BLaER1 treated with 17β-estradiol and CSF1 and Interleukin-3, amounts not matched to agents 10 nM and 100 nM (cell line): ENCODE data around the gene BANP.
"Not testable (repeated sequence)": the region's sequence is repeated elsewhere in the genome, so short reads cannot be mapped to it uniquely, and the experiment has no call there.

Experiments used
- H3K27ac ChIP-seq, 11 experiments: shearing (Covaris generic); formaldehyde crosslinking; 2 replicates each; pipeline ENCODE4 v1.8.1; 2022
- H3K27me3 ChIP-seq, 11 experiments: shearing (Covaris generic); formaldehyde crosslinking; 2 replicates each; pipeline ENCODE4 v1.8.1; 2022
- H3K36me3 ChIP-seq, 11 experiments: shearing (Covaris generic); formaldehyde crosslinking; 2 replicates each; pipeline ENCODE4 v1.8.1; 2022
- H3K4me1 ChIP-seq, 10 experiments: shearing (Covaris generic); formaldehyde crosslinking; 2 replicates each; pipeline ENCODE4 v1.8.1; 2022
- H3K4me2 ChIP-seq, 11 experiments: shearing (Covaris generic); formaldehyde crosslinking; 2 replicates each; pipeline ENCODE4 v1.8.1; 2022
- H3K4me3 ChIP-seq, 10 experiments: shearing (Covaris generic); formaldehyde crosslinking; 2 replicates each; pipeline ENCODE4 v1.8.1; 2022
- H3K9ac ChIP-seq, 11 experiments: shearing (Covaris generic); formaldehyde crosslinking; 2 replicates each; pipeline ENCODE4 v1.8.1; 2022
- H3K9me3 ChIP-seq, 11 experiments: shearing (Covaris generic); formaldehyde crosslinking; replicated peaks in 1 of 11; 2 replicates each; pipeline ENCODE4 v1.8.1; 2022
- H4K20me1 ChIP-seq, 11 experiments: shearing (Covaris generic); formaldehyde crosslinking; 2 replicates each; pipeline ENCODE4 v1.8.1; 2022
- Cebpa-rat ChIP-seq, 11 experiments: shearing (Covaris generic); IDR thresholded peaks; 2 replicates each; pipeline ENCODE4 v1.8.1; 2022

The BANP gene

DNA sequence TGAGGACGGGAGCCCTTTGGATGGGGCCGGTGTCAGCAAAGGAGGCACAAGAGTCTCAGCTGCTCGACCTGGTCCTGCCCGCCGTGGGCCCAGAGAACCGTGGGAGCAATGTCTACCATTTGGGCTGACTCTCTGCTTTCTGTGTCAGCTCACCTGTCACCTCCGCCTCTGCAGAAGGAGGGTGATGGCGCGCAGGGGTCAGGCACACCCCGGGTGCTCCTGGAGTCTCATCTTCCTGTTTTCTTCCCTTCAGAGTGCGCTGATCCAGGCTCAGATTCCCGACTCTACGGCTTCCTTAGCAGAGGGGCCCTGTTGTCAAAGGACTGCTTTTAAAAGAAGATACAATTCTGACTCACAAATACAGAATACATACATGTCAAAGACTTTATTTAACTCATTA lies 167.1 kb downstream of the BANP start:
- peak overlapping the region in 10 of 11 experiments; percentile 10 to 92 (median 72); a peak in 19 of 22 replicates for H3K4me2 ChIP-seq
- TF ChIP-seq Cebpa-rat (IDR thresholded peaks at IDR 0.05): no peak

DNA sequence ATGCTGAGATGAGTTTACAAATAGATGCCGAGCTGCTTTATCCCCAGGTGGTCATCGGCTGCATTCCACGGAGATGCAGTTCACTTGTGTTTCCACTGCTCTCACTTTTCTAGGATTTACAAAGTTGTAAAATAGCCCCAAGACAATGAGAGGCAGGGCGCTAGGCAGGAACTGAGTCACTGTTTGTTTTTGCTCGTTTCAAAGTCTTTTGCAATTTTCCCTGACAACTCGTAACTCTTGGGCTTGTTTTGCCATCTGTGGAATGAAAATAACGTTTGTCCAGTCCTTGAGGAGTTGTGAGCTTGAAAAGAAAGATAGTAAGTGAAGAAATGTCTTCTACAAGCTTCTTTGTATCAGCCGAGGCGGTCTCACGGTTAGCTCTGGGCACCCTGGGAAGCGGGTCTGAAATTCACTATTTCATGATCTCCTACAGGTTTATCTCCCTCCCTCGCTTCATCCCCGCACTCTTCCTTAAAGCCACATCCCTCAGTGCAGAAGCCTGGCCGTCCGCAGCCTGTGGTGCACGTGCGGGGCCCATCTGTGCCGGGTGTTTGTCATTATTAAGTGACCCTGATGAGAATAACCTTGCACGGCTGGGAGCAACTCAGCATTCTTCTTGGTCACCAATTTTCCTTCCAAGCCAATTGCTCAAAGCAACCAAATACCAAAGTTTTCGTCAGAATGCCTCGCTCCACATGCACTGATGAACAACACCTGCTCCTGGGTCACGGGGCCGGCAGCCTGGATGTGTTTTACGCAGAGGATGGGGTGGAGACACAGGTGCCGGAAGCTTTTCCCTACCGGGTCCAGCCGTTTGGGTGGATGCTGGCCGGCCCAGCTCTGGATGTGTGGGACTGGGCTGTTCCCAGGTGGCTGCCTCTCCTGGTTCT lies 167.9 kb downstream of the BANP start:
- H3K9me3 ChIP-seq, H4K20me1 ChIP-seq, H3K36me3 ChIP-seq, H3K4me3 ChIP-seq: not testable (repeated sequence)
- peak overlapping the region in 9 of 11 experiments; percentile 16 to 83 (median 67); a peak in 16 of 22 replicates for H3K27ac ChIP-seq
- H3K27me3 ChIP-seq: peaks cover 0 to 23% (median 6%) of the 10 kb centered on the region in 11 experiments; a peak in 10 of 22 replicates
- H3K4me1 ChIP-seq: peaks cover 35 to 64% (median 56%) of the 10 kb centered on the region in 10 experiments
- peak overlapping the region in 10 of 11 experiments; percentile 10 to 92 (median 72); a peak in 19 of 22 replicates for H3K4me2 ChIP-seq
- peak in 6 of 11 experiments; percentile 35 to 77 (median 70); a peak in 9 of 22 replicates for TF ChIP-seq Cebpa-rat (IDR thresholded peaks at IDR 0.05)
- H3K9ac ChIP-seq: peak overlapping the region in 7 of 11 experiments; percentile 11 to 63 (median 43); a peak in 9 of 22 replicates

More for the DNA sequence above, 167.1 kb downstream of the BANP start:
- no peaks in the 10 kb centered on the region for H3K36me3 ChIP-seq
- H3K9ac ChIP-seq: peak overlapping the region in 5 of 11 experiments; percentile 18 to 63 (median 41); a peak in 7 of 22 replicates
- no peaks in the 10 kb centered on the region for H4K20me1 ChIP-seq
- no peaks in the 10 kb centered on the region for H3K9me3 ChIP-seq
- no peak overlapping the region for H3K4me3 ChIP-seq
- peaks cover 43 to 71% (median 63%) of the 10 kb centered on the region in 10 experiments for H3K4me1 ChIP-seq
- peak overlapping the region in 9 of 11 experiments; percentile 23 to 83 (median 67); a peak in 16 of 22 replicates for H3K27ac ChIP-seq
- peaks cover 0 to 30% (median 6%) of the 10 kb centered on the region in 11 experiments; a peak in 12 of 22 replicates for H3K27me3 ChIP-seq

DNA sequence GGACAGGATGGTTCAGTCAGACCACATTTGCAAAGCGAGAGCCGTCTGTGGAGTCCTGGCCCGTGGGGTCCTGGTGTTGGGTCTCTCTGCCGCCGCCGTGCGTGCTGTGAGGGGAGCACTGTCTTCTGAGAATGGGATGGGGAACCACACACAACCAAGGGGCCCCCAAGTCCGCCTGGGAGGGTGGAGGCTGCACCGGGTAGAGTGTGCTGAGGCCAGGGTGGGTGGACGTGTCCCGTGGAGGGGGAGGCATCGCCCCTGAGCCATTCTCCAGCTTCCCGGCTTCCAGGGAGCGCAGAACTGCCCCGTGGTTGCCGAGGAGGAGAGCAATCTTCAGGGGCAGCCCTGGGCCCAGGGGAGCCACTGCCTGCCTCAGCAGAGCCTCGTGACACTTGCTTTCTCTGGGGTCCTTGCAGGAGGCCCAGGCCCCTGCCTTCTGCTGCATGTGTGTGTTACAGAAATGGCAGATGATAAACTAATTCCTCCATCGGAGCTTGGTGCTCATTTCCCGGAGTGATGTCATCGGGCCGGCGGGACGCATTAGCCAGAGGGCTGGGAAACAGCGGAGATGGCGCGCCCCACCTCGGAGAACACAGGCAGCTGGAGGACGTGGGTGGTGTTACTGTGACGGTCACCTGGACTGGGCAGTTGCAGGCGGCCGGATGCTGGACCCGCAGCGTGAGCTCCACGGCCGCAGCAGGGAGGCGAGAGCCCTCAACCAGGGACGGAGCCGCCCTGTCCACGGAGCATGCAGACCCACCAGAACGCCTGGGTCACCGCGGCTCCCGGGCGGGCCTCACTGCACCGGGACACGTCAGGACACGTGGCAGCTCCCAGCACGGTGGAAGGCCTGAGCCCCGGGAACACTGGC lies 168.9 kb downstream of the BANP start:
- H3K4me3 ChIP-seq, H3K36me3 ChIP-seq, H4K20me1 ChIP-seq, H3K9me3 ChIP-seq: not testable (repeated sequence)
- peaks cover 0 to 18% (median 6%) of the 10 kb centered on the region in 11 experiments; a peak in 10 of 22 replicates for H3K27me3 ChIP-seq
- H3K27ac ChIP-seq: peak overlapping the region in 8 of 11 experiments; percentile 16 to 83 (median 68); a peak in 14 of 22 replicates
- H3K4me1 ChIP-seq: peaks cover 25 to 54% (median 46%) of the 10 kb centered on the region in 10 experiments
- H3K4me2 ChIP-seq: peak overlapping the region in 7 of 11 experiments; percentile 60 to 92 (median 82); a peak in 11 of 22 replicates
- H3K9ac ChIP-seq: peak overlapping the region in 3 of 11 experiments; percentile 37 to 57 (median 53); a peak in 2 of 22 replicates

DNA sequence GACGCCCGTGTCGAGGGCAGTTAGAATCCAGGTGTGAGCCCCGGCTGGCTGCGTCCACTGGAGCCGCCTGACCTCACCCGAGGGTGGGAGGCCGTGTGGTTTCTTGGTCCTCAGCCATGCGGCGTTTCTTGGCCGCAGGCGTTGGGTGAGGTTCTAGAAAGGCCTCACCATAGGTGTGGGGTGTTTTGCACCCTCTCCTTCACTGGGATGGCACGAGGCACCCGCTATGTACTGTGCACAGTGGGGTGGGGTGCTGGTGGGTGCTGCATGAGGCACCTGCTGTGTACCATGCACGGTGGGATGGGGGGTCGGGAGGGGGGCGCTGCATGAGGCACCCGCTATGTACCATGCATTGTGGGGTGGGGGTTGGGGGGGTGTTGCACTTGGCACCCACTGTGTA lies 169.6 kb downstream of the BANP start:
- no peak for TF ChIP-seq Cebpa-rat (IDR thresholded peaks at IDR 0.05)
- no peak overlapping the region for H3K9ac ChIP-seq

DNA sequence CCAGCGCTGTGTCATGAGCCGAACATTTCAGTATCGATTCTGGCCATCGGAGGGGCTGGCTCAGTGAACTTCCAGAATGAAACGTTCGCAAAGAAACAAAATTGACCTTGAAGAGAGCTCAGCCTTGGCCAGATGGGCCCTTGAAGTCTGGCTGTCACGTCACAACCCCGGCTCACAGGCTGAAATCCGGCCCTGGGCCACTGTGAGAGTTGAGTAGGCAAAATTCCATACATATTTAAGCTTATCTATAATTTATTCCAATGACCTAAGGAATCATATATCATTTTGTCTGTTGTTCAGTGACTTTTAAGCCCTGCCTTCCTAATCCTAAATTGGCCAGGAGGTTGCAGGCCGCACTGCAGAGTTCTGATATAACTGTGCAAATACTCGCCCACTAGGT lies 170.2 kb downstream of the BANP start:
- H3K36me3 ChIP-seq, H3K4me2 ChIP-seq, H3K27me3 ChIP-seq, H3K9me3 ChIP-seq, H4K20me1 ChIP-seq, H3K27ac ChIP-seq, H3K4me3 ChIP-seq, H3K9ac ChIP-seq: not testable (repeated sequence)
- peaks cover 12 to 41% (median 33%) of the 10 kb centered on the region in 10 experiments for H3K4me1 ChIP-seq

More for the DNA sequence above, 169.6 kb downstream of the BANP start:
- 0 out of 22 replicates have a peak overlapping the region, but pooled peaks of 1 of the 11 experiments have one; percentile 83 for H3K27ac ChIP-seq
- peaks cover 0 to 15% (median 5%) of the 10 kb centered on the region in 11 experiments; a peak in 10 of 22 replicates for H3K27me3 ChIP-seq
- H4K20me1 ChIP-seq: no peaks in the 10 kb centered on the region
- H3K4me1 ChIP-seq: peaks cover 18 to 47% (median 39%) of the 10 kb centered on the region in 10 experiments
- no peak overlapping the region for H3K4me3 ChIP-seq
- H3K36me3 ChIP-seq: no peaks in the 10 kb centered on the region
- no peak overlapping the region for H3K4me2 ChIP-seq
- no peaks in the 10 kb centered on the region for H3K9me3 ChIP-seq

DNA sequence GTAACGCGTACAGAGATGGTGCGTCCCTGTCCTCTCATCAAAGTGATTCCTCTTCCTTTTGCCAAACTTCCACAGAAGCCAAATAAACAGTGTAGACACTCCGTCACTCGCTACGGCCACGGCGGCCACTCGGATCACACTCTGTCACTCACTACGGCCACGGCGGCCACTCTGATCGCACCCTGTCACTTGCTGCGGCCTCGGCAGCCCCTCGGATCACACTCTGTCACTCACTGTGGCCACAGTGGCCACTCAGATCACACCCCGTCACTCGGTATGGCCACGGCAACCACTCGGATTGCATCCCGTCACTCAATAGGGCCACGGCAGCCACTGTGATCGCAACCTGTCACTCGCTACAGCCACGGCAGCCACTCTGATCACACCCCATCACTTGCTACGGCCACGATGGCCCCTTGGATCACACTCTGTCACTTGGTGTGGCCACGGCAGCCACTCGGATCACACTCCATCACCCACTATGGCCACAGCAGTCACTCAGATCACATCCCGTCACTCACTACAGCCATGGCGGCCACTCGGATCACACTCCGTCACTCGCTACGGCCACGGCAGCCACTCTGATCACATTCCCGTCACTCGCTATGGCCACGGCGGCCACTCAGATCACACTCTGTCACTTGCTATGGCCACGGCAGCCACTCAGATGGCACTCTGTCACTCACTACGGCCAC lies 170.8 kb downstream of the BANP start:
- TF ChIP-seq Cebpa-rat (IDR thresholded peaks at IDR 0.05): no peak
- no peaks in the 10 kb centered on the region for H4K20me1 ChIP-seq
- peaks cover 6 to 35% (median 27%) of the 10 kb centered on the region in 10 experiments; a peak in 19 of 20 replicates for H3K4me1 ChIP-seq
- H3K4me2 ChIP-seq: no peak overlapping the region
- no peak overlapping the region for H3K27ac ChIP-seq
- H3K36me3 ChIP-seq: no peaks in the 10 kb centered on the region
- H3K9ac ChIP-seq: no peak overlapping the region
- no peak overlapping the region for H3K4me3 ChIP-seq
- 0 out of 22 replicates have a peak, but pooled peaks cover 0 to 4% (median 0%) of the 10 kb centered on the region in 11 experiments for H3K27me3 ChIP-seq
- H3K9me3 ChIP-seq: no peaks in the 10 kb centered on the region
